HCT116 (cell line): Measurements from ENCODE around the gene GNPDA1. TPM values are rescaled to one million over a fixed set of nuclear protein-coding genes. Genes with fewer than 3 reads are reported as not detected.

Source experiments
- ATAC-seq: fragments of 200-7000 bp; cut with Tn5 transposase; 2 replicates; pipeline ENCODE4 v1.9.1; 2020; ENCODE audit warnings: mild to moderate bottlenecking, moderate library complexity
- BruUV-seq: library from RNA; stranded (reverse); fragments of 400-500 nt; replicated peaks from 2 replicates; lab custom pipeline; 2021; lab: Mats Ljungman, UMichigan
- CTCF ChIA-PET: fragments of 300-600 bp; sonication (Branson Sonifier 250); formaldehyde crosslinking; loops from one replicate; lab custom pipeline; 2021; ENCODE audit warnings: antibody characterized with exemption; lab: Charles Lee
- POLR2A ChIA-PET: fragments of 300-600, 350-600 bp; sonication (Branson Sonifier 250); formaldehyde crosslinking; loops from one replicate; lab custom pipeline; 2021; ENCODE audit warnings: antibody characterized with exemption; lab: Charles Lee
- RAD21 ChIA-PET, 2 experiments: fragments of 300-600 bp; sonication (Branson Sonifier 250); formaldehyde crosslinking; loops; one replicate each; lab custom pipeline; 2023; ENCODE audit warnings: low total read pairs in 2 of 2; ENCODE audit not compliant: uncharacterized antibody in 2 of 2, unreplicated experiment in 2 of 2, low non-redundant PET in 1 of 2; lab: Charles Lee
- DNase-seq: peaks from one replicate; pipeline ENCODE4 v3.0.0-alpha.2; 2010; ENCODE audit warnings: low read depth, low spot score
- H2AFZ ChIP-seq: fragments of 200-600 bp; shearing (Covaris generic), sonication (generic); 2 replicates; pipeline ENCODE4 v1.6.1; 2017; ENCODE audit warnings: low read depth, mixed run types, mixed read lengths, antibody characterized with exemption, low read length; ENCODE audit not compliant: poor library complexity, severe bottlenecking
- H3K27ac ChIP-seq: 2 replicates; pipeline ENCODE4 v1.5.1; 2012; ENCODE audit warnings: low read depth, low read length
- H3K27me3 ChIP-seq: fragments of 200-600 bp; sonication (generic); 2 replicates; pipeline ENCODE4 v1.6.1; 2016; ENCODE audit warnings: mixed run types, low read length, mixed read lengths; ENCODE audit not compliant: insufficient read depth
- H3K36me3 ChIP-seq, 2 experiments: fragments of 200-500 bp in 1 of 2; fragments of 200-600 bp in 1 of 2; sonication (Bioruptor generic) in 1 of 2; sonication (generic) in 1 of 2; 2 replicates each; pipeline versions ENCODE4 v1.5.1 to v1.6.1; 2014 to 2016; ENCODE audit warnings: low read length in 2 of 2, inconsistent platforms in 1 of 2, mixed read lengths in 1 of 2, mixed run types in 1 of 2; ENCODE audit not compliant: insufficient read depth in 2 of 2, control insufficient read depth in 1 of 2
- H3K4me1 ChIP-seq, 2 experiments: fragments of 200-600 bp in 1 of 2; sonication (generic) in 1 of 2; 2 replicates each; pipeline versions ENCODE4 v1.5.1 to v1.6.1; 2012 to 2017; ENCODE audit warnings: low read length in 2 of 2, inconsistent platforms in 1 of 2, mild to moderate bottlenecking in 1 of 2, mixed read lengths in 1 of 2, mixed run types in 1 of 2, moderate library complexity in 1 of 2; ENCODE audit not compliant: insufficient read depth in 2 of 2, control insufficient read depth in 1 of 2
- H3K4me2 ChIP-seq: fragments of 200-600 bp; sonication (generic); 2 replicates; pipeline ENCODE4 v1.6.1; 2017; ENCODE audit warnings: mixed run types, low read length, mixed read lengths
- H3K4me3 ChIP-seq, 2 experiments: fragments of 200-600 bp in 1 of 2; sonication (generic) in 1 of 2; replicated peaks in 1 of 2; 2 replicates each; pipeline ENCODE4 v1.5.1; 2011 to 2016; ENCODE audit warnings: low read length in 2 of 2, control low read depth in 1 of 2, low read depth in 1 of 2, mild to moderate bottlenecking in 1 of 2, mixed read lengths in 1 of 2, mixed run types in 1 of 2
- H3K79me2 ChIP-seq: fragments of 200-600 bp; sonication (generic); 2 replicates; pipeline ENCODE4 v1.6.1; 2017; ENCODE audit warnings: mild to moderate bottlenecking, mixed run types, low read length, moderate library complexity, mixed read lengths; ENCODE audit not compliant: insufficient read depth
- H3K9ac ChIP-seq: fragments of 200-600 bp; sonication (generic); 2 replicates; pipeline ENCODE4 v1.6.1; 2016; ENCODE audit warnings: low read length, mixed read lengths
- H3K9me2 ChIP-seq: fragments of 200-600 bp; sonication (generic), shearing (Covaris generic); 2 replicates; pipeline ENCODE4 v1.6.1; 2017; ENCODE audit warnings: mixed run types, mild to moderate bottlenecking, moderate library complexity; ENCODE audit not compliant: insufficient read depth
- H3K9me3 ChIP-seq, 2 experiments: fragments of 200-500 bp in 1 of 2; fragments of 200-600 bp in 1 of 2; sonication (Bioruptor generic) in 1 of 2; sonication (generic) in 1 of 2; 2 replicates each; pipeline ENCODE4 v1.6.1; 2014 to 2017; ENCODE audit warnings: low read length in 2 of 2, mixed read lengths in 2 of 2, inconsistent platforms in 1 of 2, low read depth in 1 of 2, mild to moderate bottlenecking in 1 of 2, mixed run types in 1 of 2, moderate library complexity in 1 of 2; ENCODE audit not compliant: control insufficient read depth in 1 of 2, insufficient read depth in 1 of 2
- H4K20me1 ChIP-seq: fragments of 200-600 bp; sonication (generic), shearing (Covaris generic); 2 replicates; pipeline ENCODE4 v1.6.1; 2017; ENCODE audit warnings: mixed run types, mild to moderate bottlenecking, moderate library complexity; ENCODE audit not compliant: insufficient read depth
- ATF3 ChIP-seq: IDR thresholded peaks from 2 replicates; pipeline ENCODE4 v1.6.1; 2012
- CBX3 ChIP-seq: IDR thresholded peaks from 2 replicates; pipeline ENCODE4 v1.6.1; 2012; ENCODE audit warnings: low read depth
- CEBPB ChIP-seq: IDR thresholded peaks from 2 replicates; pipeline ENCODE4 v1.6.1; 2012; ENCODE audit warnings: low read depth
- EZH2 ChIP-seq: fragments of 200-600 bp; sonication (generic); IDR thresholded peaks from 2 replicates; pipeline ENCODE4 v1.6.1; 2017; ENCODE audit warnings: antibody characterized with exemption, mixed run types
- MAX ChIP-seq: IDR thresholded peaks from 2 replicates; pipeline ENCODE4 v1.6.1; 2012
- POLR2AphosphoS5 ChIP-seq: IDR thresholded peaks from 2 replicates; pipeline ENCODE4 v1.6.1; 2011; ENCODE audit warnings: mild to moderate bottlenecking, low read depth, low read length, moderate library complexity
- RAD21 ChIP-seq: IDR thresholded peaks from 2 replicates; pipeline ENCODE4 v1.6.1; 2012; ENCODE audit warnings: low read depth, mild to moderate bottlenecking
- SIN3A ChIP-seq: IDR thresholded peaks from 2 replicates; pipeline ENCODE4 v1.6.1; 2012; ENCODE audit warnings: low read depth
- SRF ChIP-seq: IDR thresholded peaks from 2 replicates; pipeline ENCODE4 v1.6.1; 2012; ENCODE audit warnings: low read depth
- TCF7L2 ChIP-seq: IDR thresholded peaks from 2 replicates; pipeline ENCODE4 v1.7.0; 2011; ENCODE audit warnings: borderline replicate concordance, inconsistent platforms; ENCODE audit not compliant: insufficient read depth, insufficient read length; ENCODE audit errors: extremely low read depth
- ZBTB33 ChIP-seq: IDR thresholded peaks from 2 replicates; pipeline ENCODE4 v1.6.1; 2011; ENCODE audit warnings: mild to moderate bottlenecking, low read length, moderate library complexity; ENCODE audit not compliant: insufficient replicate concordance; ENCODE audit errors: extremely low read depth
- ZFX ChIP-seq: fragments of 450-650 bp; IDR thresholded peaks from 2 replicates; pipeline ENCODE4 v1.6.1; 2017
- ZNF274 ChIP-seq: fragments of 200-500 bp; sonication (Bioruptor generic); IDR thresholded peaks from 2 replicates; pipeline ENCODE4 v1.6.1; 2014; ENCODE audit warnings: mild to moderate bottlenecking, low read depth, low read length, inconsistent platforms
- intact Hi-C: fragments of 100-400 bp; cut with micrococcal nuclease; formaldehyde crosslinking; loops from 2 replicates; pipeline ENCODE4 v1.10.0; 2022
- total RNA-seq: library from RNA; stranded (reverse); gene quantifications from one replicate; pipeline ENCODE4 v1.2.1, GENCODE V29; 2021; ENCODE audit not compliant: unreplicated experiment

Gene GNPDA1
- total RNA-seq, 1 experiment from 2014 or later: 45.6 TPM

- Histone ChIP-seq H3K4me1 (no peaks in the 10 kb centered on the region), H3K9me3 (no peaks in the 10 kb centered on the region), H3K4me2 (no peak overlapping the region), H3K27me3 (no peaks in the 10 kb centered on the region), H3K36me3 (no peaks in the 10 kb centered on the region), H3K9ac (no peak overlapping the region), H2AFZ (no peak overlapping the region), H3K9me2 (no peaks in the 10 kb centered on the region), H4K20me1 (no peaks in the 10 kb centered on the region), H3K27ac (no peak overlapping the region), H3K4me3 (no peak overlapping the region), H3K79me2 (no peaks in the 10 kb centered on the region)
- POLR2A ChIA-PET: no interaction called here
- ATAC-seq: no peak
- no TSS peak for BruUV-seq
- CTCF ChIA-PET: no interaction called here
- RAD21 ChIA-PET: no interaction called here
- TF ChIP-seq ZBTB33 (no peak), EZH2 (no peak), MAX (no peak), ATF3 (no peak), POLR2AphosphoS5 (no peak), ZNF274 (no peak), SRF (no peak), RAD21 (no peak), SIN3A (no peak), ZFX (no peak), TCF7L2 (no peak), CEBPB (no peak), CBX3 (no peak)
- intact Hi-C loops: no loop called here
- no peak for DNase-seq
These were observed 24.1 kb upstream of the GNPDA1 start for GRCh38 chr5:142036918-142037317.
